IPS-20b (cell line): ENCODE data around the gene PAK1.
"Not testable (repeated sequence)": the region's sequence is repeated elsewhere in the genome, so short reads cannot be mapped to it uniquely, and the experiment has no call there.

Experiments
- H3K27ac ChIP-seq: one replicate; pipeline ENCODE4 v1.5.1; 2013; ENCODE audit warnings: low read length
- H3K27me3 ChIP-seq: 2 replicates; pipeline ENCODE4 v1.6.1; 2013; ENCODE audit warnings: mild to moderate bottlenecking, low read length, inconsistent platforms; ENCODE audit not compliant: insufficient read depth
- H3K36me3 ChIP-seq: 2 replicates; pipeline ENCODE4 v1.6.1; 2013; ENCODE audit warnings: low read depth, mild to moderate bottlenecking, inconsistent platforms, low read length, moderate library complexity; ENCODE audit not compliant: insufficient read depth
- H3K4me1 ChIP-seq: 2 replicates; pipeline ENCODE4 v1.6.1; 2013; ENCODE audit warnings: mild to moderate bottlenecking, control low read depth, inconsistent platforms, low read length, moderate library complexity; ENCODE audit not compliant: insufficient read depth
- H3K4me3 ChIP-seq: 2 replicates; pipeline ENCODE4 v1.5.1; 2013; ENCODE audit warnings: mild to moderate bottlenecking, low read length, inconsistent platforms
- H3K9ac ChIP-seq: 2 replicates; pipeline ENCODE4 v1.6.1; 2013; ENCODE audit warnings: low read depth, mild to moderate bottlenecking, inconsistent platforms, low read length, moderate library complexity
- H3K9me3 ChIP-seq: 2 replicates; pipeline ENCODE4 v1.6.1; 2013; ENCODE audit warnings: mild to moderate bottlenecking, low read depth, low read length, inconsistent platforms; ENCODE audit not compliant: insufficient read depth

PAK1 gene

DNA sequence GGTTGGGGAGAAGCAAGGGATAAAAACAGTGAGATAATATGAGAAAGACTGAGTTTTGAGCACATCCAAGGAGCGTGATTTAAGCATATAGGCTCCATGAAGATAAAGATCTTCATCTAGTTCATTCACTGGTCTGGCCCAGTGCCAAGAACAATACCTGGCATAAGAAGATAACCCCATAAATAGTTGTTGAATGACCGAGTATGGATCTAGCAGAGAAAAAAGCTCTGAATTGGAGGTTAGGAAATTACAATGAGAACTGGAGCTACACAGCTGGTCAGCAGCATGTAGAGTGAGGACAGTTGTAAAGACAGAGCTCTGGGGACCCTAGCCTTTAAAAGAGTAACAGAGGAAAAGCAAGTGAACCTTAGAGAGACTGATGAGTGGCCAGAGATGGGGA is 33.0 kb upstream of the PAK1 start:
- H3K4me1 ChIP-seq: peaks cover 9% of the 10 kb centered on the region
- no peak overlapping the region for H3K9ac ChIP-seq
- H3K4me3 ChIP-seq: no peak overlapping the region
- no peaks in the 10 kb centered on the region for H3K27me3 ChIP-seq
- H3K36me3 ChIP-seq: no peaks in the 10 kb centered on the region
- H3K9me3 ChIP-seq: no peaks in the 10 kb centered on the region
- no peak overlapping the region for H3K27ac ChIP-seq

DNA sequence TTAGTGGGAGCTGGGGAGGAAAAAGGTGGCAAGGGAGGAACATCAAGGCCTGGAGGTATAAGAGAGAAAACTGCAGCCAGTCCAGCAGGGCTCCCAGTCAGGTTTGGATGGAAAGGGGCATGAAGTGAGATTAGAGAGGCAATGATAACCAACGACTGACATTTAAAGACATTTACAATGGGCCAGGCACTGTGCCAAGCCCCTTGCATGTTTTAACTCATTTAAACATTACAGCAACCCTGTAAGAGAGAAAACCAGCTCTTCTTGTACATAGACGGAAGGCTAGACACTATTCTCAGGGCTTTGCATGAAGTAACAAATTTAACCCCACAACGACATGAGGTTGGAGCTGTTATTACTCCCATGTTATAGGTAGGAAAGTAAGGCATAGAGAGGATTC is 32.1 kb upstream of the PAK1 start:
- Histone ChIP-seq H3K36me3 (no peaks in the 10 kb centered on the region), H3K27me3 (no peaks in the 10 kb centered on the region), H3K27ac (no peak overlapping the region), H3K4me3 (no peak overlapping the region), H3K9me3 (no peaks in the 10 kb centered on the region), H3K4me1 (no peaks in the 10 kb centered on the region), H3K9ac (no peak overlapping the region)

DNA sequence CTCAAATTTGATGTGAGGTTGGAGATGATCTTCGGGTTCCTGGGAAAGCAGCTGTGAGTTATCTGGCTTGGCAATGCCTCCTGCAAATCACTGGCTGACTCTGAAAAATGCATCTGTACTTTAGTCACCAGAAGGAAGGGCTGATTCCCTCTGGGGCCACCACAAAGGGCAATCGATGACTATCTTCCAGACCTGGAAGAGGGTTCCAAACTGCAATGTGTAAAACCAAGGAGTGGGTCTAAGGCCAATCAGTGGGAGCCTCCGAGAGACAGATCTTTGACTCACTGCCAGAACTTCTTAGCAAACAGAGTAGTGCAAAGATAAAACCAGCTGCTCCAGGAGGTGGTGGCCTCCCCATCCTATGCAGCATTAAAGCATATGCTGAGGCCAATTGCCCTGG is 29.1 kb upstream of the PAK1 start:
- Histone ChIP-seq H3K4me1 (no peaks in the 10 kb centered on the region), H3K36me3 (no peaks in the 10 kb centered on the region), H3K27ac (no peak overlapping the region), H3K9ac (no peak overlapping the region), H3K9me3 (no peaks in the 10 kb centered on the region), H3K4me3 (no peak overlapping the region), H3K27me3 (no peaks in the 10 kb centered on the region)

DNA sequence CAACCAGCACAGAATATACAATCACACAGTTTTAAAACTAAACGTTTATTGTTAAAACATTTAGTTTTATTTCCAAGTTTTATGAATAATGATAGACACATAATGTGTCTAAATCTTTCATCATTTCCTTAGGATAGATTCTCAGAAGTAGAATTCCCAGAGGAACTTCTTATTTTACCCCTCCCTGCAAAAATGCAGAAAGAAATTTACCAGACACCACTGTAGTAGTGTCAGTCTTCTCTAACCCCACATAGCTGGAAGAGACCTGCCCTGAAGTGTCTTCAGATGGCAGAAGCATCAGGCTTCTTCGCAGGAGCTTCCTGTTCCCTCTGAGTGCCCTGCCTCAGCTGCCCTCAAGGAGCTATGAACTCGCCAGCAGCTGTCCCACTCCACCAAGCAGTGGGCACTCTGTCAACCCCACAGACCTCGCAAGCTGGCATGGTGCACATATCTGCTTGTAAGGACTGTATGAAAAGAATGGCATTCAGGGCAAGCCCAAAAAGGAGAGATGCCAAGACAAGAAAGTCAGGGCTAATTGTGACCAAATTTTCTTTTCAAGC is 28.5 kb upstream of the PAK1 start:
- Histone ChIP-seq H3K9me3 (no peaks in the 10 kb centered on the region), H3K4me3 (no peak overlapping the region), H3K36me3 (no peaks in the 10 kb centered on the region), H3K27ac (no peak overlapping the region), H3K27me3 (no peaks in the 10 kb centered on the region), H3K4me1 (no peaks in the 10 kb centered on the region), H3K9ac (no peak overlapping the region)

DNA sequence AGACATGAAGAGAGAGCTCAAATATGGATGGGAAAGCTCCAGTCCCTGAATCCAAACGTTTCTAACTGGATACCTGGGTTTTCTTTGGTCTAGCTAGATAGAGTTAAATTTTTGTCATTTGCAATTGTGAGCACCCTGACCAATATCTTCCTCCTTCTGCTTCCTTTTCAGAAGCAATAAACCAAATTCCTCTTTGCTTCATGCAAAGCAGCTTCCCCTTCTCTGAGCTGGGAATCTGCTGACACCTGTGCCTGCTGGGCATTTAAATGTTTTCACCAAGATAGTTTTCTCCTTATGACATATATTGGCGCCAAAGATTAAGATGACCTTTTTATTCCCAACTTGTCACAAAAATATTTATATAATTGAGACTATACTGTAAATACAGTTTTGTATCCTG is 27.9 kb upstream of the PAK1 start:
- Histone ChIP-seq H3K27me3 (no peaks in the 10 kb centered on the region), H3K9ac (no peak overlapping the region), H3K4me1 (no peaks in the 10 kb centered on the region), H3K9me3 (no peaks in the 10 kb centered on the region), H3K4me3 (no peak overlapping the region), H3K27ac (no peak overlapping the region), H3K36me3 (no peaks in the 10 kb centered on the region)

DNA sequence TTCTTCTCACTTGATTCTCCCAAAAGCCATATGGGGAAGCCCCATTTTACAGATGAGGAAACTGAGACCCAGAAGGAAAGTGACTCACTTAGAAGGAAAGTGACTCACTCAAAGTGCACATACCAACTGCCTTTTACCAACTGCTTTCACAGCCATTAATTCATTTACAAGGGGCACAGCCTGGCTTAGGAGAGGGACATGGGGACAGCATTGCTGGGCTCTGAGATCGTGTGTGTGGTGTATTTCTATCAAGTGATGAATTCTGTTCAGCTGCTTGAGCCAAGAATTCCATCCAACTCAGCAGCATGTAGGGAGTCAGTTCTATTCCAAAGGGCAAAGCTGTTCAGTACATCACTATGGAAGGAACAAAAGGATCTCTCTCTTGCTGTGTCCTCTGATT is 23.5 kb upstream of the PAK1 start:
- no peaks in the 10 kb centered on the region for H3K27me3 ChIP-seq
- no peak overlapping the region for H3K27ac ChIP-seq
- no peaks in the 10 kb centered on the region for H3K9me3 ChIP-seq
- no peak overlapping the region for H3K9ac ChIP-seq
- no peaks in the 10 kb centered on the region for H3K4me1 ChIP-seq
- H3K4me3 ChIP-seq: no peak overlapping the region
- no peaks in the 10 kb centered on the region for H3K36me3 ChIP-seq

DNA sequence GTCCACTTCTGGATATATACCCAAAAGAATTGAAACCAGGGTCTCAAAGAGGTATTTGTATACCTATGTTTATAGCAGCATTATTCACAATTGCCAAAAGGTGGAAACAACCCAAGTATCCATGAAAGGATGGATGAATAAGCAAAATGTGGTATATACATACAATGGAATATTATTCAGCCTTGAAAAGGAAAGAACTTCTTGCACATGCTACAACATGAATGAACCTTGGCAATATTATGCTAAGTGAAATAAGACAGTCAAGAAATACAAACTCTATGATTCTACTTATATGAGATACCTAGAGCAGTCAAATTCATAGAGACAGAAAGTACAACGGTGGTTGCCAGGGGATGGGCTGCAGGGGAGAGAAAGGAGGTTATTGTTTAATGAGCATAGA is 21.6 kb upstream of the PAK1 start:
- no peak overlapping the region for H3K4me3 ChIP-seq
- H3K9me3 ChIP-seq: no peaks in the 10 kb centered on the region
- H3K36me3 ChIP-seq: no peaks in the 10 kb centered on the region
- no peaks in the 10 kb centered on the region for H3K27me3 ChIP-seq
- H3K9ac ChIP-seq: no peak overlapping the region
- no peak overlapping the region for H3K27ac ChIP-seq
- no peaks in the 10 kb centered on the region for H3K4me1 ChIP-seq

DNA sequence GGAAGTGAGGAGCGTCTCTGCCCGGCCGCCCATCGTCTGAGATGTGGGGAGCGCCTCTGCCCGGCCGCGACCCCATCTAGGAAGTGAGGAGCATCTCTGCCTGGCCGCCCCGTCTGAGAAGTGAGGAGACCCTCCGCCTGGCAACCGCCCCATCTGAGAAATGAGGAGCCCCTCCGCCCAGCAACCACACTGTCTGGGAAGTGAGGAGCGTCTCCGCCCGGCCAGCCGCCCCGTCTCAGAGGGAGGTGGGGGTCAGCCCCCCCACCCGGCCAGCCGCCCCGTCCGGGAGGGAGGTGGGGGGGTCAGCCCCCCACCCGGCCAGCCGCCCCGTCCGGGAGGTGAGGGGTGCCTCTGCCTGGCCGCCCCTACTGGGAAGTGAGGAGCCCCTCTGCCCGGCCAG is 16.1 kb upstream of the PAK1 start:
- not testable (repeated sequence) for H3K36me3 ChIP-seq, H3K9ac ChIP-seq, H3K27ac ChIP-seq, H3K27me3 ChIP-seq, H3K4me3 ChIP-seq, H3K9me3 ChIP-seq, H3K4me1 ChIP-seq

DNA sequence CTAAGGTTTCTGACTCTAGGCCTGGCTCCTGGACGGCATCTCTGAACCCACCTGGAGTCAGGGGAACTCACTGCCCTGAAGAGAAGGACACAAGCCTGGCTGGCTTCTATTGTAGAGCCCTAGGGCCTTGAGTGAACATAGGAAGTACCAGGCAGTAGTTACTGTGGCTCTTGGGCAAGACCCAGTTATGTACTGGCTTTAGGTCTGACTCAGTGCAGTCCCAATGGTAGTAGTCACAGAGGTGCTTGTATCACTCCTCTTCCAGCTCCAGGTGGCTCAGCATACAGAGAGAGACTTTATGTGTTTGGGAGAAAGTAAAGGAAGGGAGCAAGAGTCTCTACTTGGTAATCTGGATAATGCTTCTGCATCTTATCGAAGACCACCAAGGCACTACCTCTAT is 13.9 kb upstream of the PAK1 start:
- Histone ChIP-seq H3K9ac (no peak overlapping the region), H3K27me3 (no peaks in the 10 kb centered on the region), H3K9me3 (no peaks in the 10 kb centered on the region), H3K4me3 (no peak overlapping the region), H3K36me3 (no peaks in the 10 kb centered on the region), H3K4me1 (no peaks in the 10 kb centered on the region), H3K27ac (no peak overlapping the region)

DNA sequence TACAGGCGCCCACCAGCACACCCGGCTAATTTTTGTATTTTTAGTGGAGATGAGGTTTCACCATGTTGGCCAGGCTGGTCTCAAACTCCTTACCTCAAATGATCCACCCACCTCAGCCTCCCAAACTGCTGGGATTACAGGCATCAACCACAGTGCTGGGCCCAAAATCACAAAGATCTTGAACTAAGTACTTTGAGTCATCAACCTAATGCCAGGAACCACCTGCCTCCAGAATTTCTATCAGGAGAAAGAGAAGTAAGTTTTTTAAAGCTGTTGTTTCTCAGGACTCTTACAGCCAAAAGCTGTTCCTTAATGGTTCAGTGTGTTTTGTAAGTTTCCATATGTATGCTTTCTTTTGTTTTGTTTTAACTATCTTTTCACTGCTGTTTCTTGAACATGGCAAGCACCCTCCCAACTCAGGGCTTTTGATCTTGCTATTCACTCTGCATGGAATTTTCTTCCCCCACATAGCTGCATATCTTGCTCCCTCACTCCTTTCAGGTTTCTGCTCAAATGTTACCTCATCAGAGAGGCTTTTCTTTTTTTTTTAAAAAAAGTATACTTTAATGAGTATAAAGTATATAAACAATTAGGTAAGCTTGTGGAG is 6.0 kb upstream of the PAK1 start:
- Histone ChIP-seq H3K27ac (no peak overlapping the region), H3K9me3 (no peaks in the 10 kb centered on the region)

DNA sequence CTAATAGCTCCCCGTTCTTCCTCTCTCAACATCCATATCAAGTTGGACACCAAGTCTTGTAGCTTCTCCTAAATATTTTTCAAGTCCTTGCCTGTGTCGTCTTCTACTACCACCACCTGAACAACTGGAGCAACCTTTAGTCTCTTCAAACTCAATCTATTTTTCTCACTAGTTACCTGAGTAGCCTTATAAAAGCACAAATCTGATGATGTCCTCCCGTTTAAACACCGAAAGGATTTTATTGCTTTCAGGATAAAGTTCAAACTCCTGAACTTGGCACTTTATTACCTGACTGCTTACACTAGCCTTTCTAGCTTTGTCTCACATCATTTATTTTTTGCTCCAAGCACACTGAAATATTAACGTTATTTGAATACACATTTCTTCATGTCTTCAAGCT is 1.3 kb upstream of the PAK1 start:
- Histone ChIP-seq H3K9me3 (no peaks in the 10 kb centered on the region), H3K4me1 (peaks cover 34% of the 10 kb centered on the region), H3K36me3 (no peaks in the 10 kb centered on the region), H3K9ac (no peak overlapping the region), H3K27ac (no peak overlapping the region), H3K4me3 (no peak overlapping the region), H3K27me3 (no peaks in the 10 kb centered on the region)

More for the DNA sequence above, 6.0 kb upstream of the PAK1 start:
- Histone ChIP-seq H3K36me3 (no peaks in the 10 kb centered on the region), H3K9ac (no peak overlapping the region), H3K4me3 (no peak overlapping the region), H3K27me3 (no peaks in the 10 kb centered on the region), H3K4me1 (peaks cover 11% of the 10 kb centered on the region)

DNA sequence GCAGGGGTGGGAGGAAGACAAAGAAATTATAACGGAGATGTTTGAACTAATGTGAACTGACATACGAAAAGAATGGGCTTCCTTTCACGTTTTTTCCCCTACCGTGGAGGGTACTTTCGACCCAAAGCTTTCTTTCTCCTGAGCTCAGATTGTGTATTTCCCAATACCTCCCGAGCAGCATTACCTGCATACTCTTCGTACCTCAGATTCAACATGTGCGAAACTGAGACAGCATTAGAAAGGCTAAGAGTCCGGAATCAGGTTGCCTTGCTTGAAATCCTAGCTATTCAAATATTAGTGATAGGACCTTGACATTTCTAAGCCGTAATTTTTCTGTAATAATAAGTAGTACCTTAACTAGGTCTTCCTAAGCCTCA is 778 bp upstream of the PAK1 start:
- H3K9me3 ChIP-seq: no peaks in the 10 kb centered on the region
- H3K36me3 ChIP-seq: no peaks in the 10 kb centered on the region
- no peak overlapping the region for H3K27ac ChIP-seq
- H3K4me1 ChIP-seq: peaks cover 39% of the 10 kb centered on the region
- peak overlapping the region; percentile 72; the same call in 1 of the 2 replicates for H3K9ac ChIP-seq
- peak overlapping the region; percentile 86 for H3K4me3 ChIP-seq
- no peaks in the 10 kb centered on the region for H3K27me3 ChIP-seq
